ENCODE data around the gene PGBD5. TPM values are rescaled to one million over a fixed set of nuclear protein-coding genes. Genes with fewer than 3 reads are reported as not detected.

Gene PGBD5
- total and polyA plus RNA-seq, 2 of the 13 experiments (the other 11 are each of a cell fraction or from before 2014, with no cell fraction given) = 0.04 to 0.13 TPM

DNA sequence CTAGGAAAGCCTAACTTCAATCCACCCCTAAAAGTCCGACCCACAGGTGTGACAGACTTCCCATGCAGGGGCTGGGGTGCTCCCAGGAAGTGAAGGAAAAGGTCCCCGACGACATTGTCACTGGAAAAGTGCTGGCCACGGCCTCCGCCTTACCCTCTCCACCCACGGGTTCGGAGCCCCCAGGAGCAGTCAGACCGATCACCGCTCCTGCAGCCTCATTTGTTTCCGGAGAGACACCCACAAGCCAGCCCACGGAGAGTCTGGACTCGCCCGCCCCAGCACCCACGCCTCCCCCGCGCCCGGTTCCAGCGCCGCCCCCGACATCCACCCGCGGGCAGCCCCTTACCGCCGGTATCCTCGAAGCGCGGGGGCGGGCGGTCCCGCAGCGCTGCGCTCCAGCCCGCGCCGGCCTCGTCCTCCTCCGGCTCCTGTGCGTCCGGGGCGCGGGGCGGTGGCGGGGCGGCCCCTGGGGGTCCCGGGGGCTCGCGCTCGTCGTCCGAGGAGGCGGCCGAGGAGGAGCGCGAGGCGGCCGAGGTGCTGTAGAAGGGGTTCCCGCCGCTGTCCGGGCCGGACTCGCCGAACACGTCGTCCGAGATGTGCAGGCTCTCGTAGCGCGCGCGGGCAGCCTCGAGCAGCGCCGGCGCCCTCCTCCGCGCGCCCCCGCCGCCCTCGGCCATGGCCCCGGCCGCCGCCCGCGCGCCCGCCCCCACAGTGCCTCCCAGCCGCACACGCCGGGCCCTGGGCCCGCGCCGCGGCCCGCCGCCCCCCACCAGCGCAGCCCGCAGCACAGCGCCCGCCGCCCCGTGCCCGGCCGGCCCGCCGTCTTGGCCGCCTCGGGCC is 660 bp downstream of the PGBD5 start:
- Histone ChIP-seq H3K9me3 (ENCODE audit: low read length) (no peaks in the 10 kb centered on the region), H3K36me3 (replicated peaks in 1 of 2; ENCODE audit: control insufficient read depth in 1 of 2, insufficient read depth in 2 of 2, low read length in 2 of 2) (no peaks in the 10 kb centered on the region), H4K20me1 (ENCODE audit: insufficient read depth, low read length) (peaks cover 3% of the 10 kb centered on the region; the same call in 1 of the 2 replicates), H2AFZ (ENCODE audit: low read length) (no peak overlapping the region), H3K9ac (ENCODE audit: insufficient read depth, low read depth, low read length) (no peak overlapping the region), H3K27me3 (ENCODE audit: control insufficient read depth in 1 of 2, insufficient read depth in 2 of 2, low read length in 2 of 2) (peaks cover 9 to 41% of the 10 kb centered on the region in 2 experiments; a peak in 4 of 5 replicates), H3K79me2 (ENCODE audit: insufficient read depth, low read length) (no peaks in the 10 kb centered on the region), H3K27ac (ENCODE audit: extremely low read length, insufficient read depth, low read length) (no peak overlapping the region), H3K4me3 (replicated peaks in 1 of 3; ENCODE audit: insufficient read depth in 1 of 3, low read depth in 2 of 3, low read length in 3 of 3) (peak overlapping the region in 2 of 3 experiments; percentile 9 to 58; a peak in 1 of 6 replicates), H3K4me2 (ENCODE audit: low read depth, low read length) (0 out of 2 replicates have a peak overlapping the region, but pooled peaks have one; percentile 23), H3K4me1 (ENCODE audit: insufficient read depth, low read length) (no peaks in the 10 kb centered on the region)
- ChIA-PET CTCF (ENCODE audit: low intra/inter-chr PET ratio, low total read pairs) (no interaction called here), POLR2A (no interaction called here)
- FAIRE-seq (no peak), ATAC-seq (no peak; the same call in 2 of the 3 replicates), DNase-seq (ENCODE audit: low spot score) (no peak)
- intact Hi-C loops (cut with micrococcal nuclease; ENCODE audit: unreplicated experiment) = no loop called here
- 16% methylated on average over 36 of the region's 108 CpGs for WGBS (ENCODE audit: low lambda C conversion rate)
- in situ Hi-C loops (cut with HindIII; ENCODE audit: extremely low pct_ligation_motif_present, low pct_unique_long_range_greater_than_20kb) = no loop called here
- BruUV-seq (replicated peaks) = no TSS peak
- TF ChIP-seq SMARCE1 (IDR thresholded peaks at IDR 0.05; ENCODE audit: borderline replicate concordance) = no peak
- no peak for TF ChIP-seq ZNF33B (CRISPR knock-in tag; IDR thresholded peaks at IDR 0.05)
- TF ChIP-seq GTF2F1 (IDR thresholded peaks at IDR 0.05; ENCODE audit: low read length) = no peak
- TF ChIP-seq STAT5B (CRISPR knock-in tag; IDR thresholded peaks at IDR 0.05) = no peak
- no peak for TF ChIP-seq RFXAP (CRISPR knock-in tag; IDR thresholded peaks at IDR 0.05; ENCODE audit: borderline replicate concordance)
- no peak for TF ChIP-seq ZNF639 (CRISPR knock-in tag; conservative IDR thresholded peaks at IDR 0.05)
- TF ChIP-seq, protein P1, sequence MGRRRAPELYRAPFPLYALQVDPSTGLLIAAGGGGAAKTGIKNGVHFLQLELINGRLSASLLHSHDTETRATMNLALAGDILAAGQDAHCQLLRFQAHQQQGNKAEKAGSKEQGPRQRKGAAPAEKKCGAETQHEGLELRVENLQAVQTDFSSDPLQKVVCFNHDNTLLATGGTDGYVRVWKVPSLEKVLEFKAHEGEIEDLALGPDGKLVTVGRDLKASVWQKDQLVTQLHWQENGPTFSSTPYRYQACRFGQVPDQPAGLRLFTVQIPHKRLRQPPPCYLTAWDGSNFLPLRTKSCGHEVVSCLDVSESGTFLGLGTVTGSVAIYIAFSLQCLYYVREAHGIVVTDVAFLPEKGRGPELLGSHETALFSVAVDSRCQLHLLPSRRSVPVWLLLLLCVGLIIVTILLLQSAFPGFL (CRISPR knock-in tag; IDR thresholded peaks at IDR 0.05) = no peak
- TF ChIP-seq AGO2 (optimal IDR thresholded peaks at IDR 0.05; ENCODE audit: low read depth, low read length) = no peak
- no peak for TF ChIP-seq TFAP4 (IDR thresholded peaks at IDR 0.05; ENCODE audit: borderline replicate concordance, low read depth)
- TF ChIP-seq PHF21A (CRISPR knock-in tag; IDR thresholded peaks at IDR 0.05) = no peak
- no peak for TF ChIP-seq CEBPG (CRISPR knock-in tag; IDR thresholded peaks at IDR 0.05)
- TF ChIP-seq ZNF558 (CRISPR knock-in tag; IDR thresholded peaks at IDR 0.05; ENCODE audit: borderline replicate concordance) = no peak
- no peak for TF ChIP-seq MLLT10 (CRISPR knock-in tag; IDR thresholded peaks at IDR 0.05)
- TF ChIP-seq, protein P2, sequence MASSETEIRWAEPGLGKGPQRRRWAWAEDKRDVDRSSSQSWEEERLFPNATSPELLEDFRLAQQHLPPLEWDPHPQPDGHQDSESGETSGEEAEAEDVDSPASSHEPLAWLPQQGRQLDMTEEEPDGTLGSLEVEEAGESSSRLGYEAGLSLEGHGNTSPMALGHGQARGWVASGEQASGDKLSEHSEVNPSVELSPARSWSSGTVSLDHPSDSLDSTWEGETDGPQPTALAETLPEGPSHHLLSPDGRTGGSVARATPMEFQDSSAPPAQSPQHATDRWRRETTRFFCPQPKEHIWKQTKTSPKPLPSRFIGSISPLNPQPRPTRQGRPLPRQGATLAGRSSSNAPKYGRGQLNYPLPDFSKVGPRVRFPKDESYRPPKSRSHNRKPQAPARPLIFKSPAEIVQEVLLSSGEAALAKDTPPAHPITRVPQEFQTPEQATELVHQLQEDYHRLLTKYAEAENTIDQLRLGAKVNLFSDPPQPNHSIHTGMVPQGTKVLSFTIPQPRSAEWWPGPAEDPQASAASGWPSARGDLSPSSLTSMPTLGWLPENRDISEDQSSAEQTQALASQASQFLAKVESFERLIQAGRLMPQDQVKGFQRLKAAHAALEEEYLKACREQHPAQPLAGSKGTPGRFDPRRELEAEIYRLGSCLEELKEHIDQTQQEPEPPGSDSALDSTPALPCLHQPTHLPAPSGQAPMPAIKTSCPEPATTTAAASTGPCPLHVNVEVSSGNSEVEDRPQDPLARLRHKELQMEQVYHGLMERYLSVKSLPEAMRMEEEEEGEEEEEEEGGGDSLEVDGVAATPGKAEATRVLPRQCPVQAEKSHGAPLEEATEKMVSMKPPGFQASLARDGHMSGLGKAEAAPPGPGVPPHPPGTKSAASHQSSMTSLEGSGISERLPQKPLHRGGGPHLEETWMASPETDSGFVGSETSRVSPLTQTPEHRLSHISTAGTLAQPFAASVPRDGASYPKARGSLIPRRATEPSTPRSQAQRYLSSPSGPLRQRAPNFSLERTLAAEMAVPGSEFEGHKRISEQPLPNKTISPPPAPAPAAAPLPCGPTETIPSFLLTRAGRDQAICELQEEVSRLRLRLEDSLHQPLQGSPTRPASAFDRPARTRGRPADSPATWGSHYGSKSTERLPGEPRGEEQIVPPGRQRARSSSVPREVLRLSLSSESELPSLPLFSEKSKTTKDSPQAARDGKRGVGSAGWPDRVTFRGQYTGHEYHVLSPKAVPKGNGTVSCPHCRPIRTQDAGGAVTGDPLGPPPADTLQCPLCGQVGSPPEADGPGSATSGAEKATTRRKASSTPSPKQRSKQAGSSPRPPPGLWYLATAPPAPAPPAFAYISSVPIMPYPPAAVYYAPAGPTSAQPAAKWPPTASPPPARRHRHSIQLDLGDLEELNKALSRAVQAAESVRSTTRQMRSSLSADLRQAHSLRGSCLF (CRISPR knock-in tag; IDR thresholded peaks at IDR 0.05; ENCODE audit: borderline replicate concordance) = no peak
- TF ChIP-seq ZEB1 (IDR thresholded peaks at IDR 0.05; ENCODE audit: insufficient replicate concordance, low read depth) = no peak
- no peak for TF ChIP-seq ZIK1 (CRISPR knock-in tag; IDR thresholded peaks at IDR 0.05; ENCODE audit: borderline replicate concordance, low read depth)
